GM10248 (cell line): ENCODE results near the gene AMMECR1L.
"Not testable (repeated sequence)": the region's sequence is repeated elsewhere in the genome, so short reads cannot be mapped to it uniquely, and the experiment has no call there.

ENCODE experiments used
- CTCF ChIA-PET: fragments of 300-600 bp; sonication (Branson Sonifier 250); formaldehyde crosslinking; extraction: SDS; loops from one replicate; lab custom pipeline; 2021; ENCODE audit warnings: antibody characterized with exemption; lab: Yijun Ruan, JAX
- POLR2A ChIA-PET: fragments of 350-650 bp; sonication (Branson Sonifier 250); formaldehyde crosslinking; extraction: SDS; loops from one replicate; lab custom pipeline; 2020; ENCODE audit warnings: antibody characterized with exemption; lab: Yijun Ruan, JAX
- DNase-seq: peaks from one replicate; pipeline ENCODE4 v3.0.0; 2012; ENCODE audit errors: extremely low spot score
- CTCF ChIP-seq: IDR thresholded peaks from 2 replicates; pipeline ENCODE4 v1.5.1; 2012; ENCODE audit warnings: mild to moderate bottlenecking, low read depth; ENCODE audit errors: extremely low read depth, missing control alignments, control extremely low read depth

Gene AMMECR1L

GRCh38 chr2:127901339-127902056, 15.7 kb upstream of the AMMECR1L start:
- POLR2A ChIA-PET = no interaction called here
- no peak for TF ChIP-seq CTCF
- CTCF ChIA-PET = interaction anchor here (1.3 kb wide), 1 partner anchor 11 kb away, joined by 4 read pairs; no protein-coding TSS in a partner anchor
- no peak for DNase-seq

GRCh38 chr2:127897531-127898211, 11.9 kb upstream of the AMMECR1L start:
- no peak for DNase-seq
- CTCF ChIA-PET = no interaction called here
- TF ChIP-seq CTCF = no peak
- POLR2A ChIA-PET = no interaction called here

GRCh38 chr2:127893494-127893893, 7.7 kb upstream of the AMMECR1L start:
- POLR2A ChIA-PET = interaction anchor here (0.5 to 0.7 kb wide), 2 partner anchors 84 to 477 kb away, joined by 3 to 4 read pairs; no protein-coding TSS in a partner anchor
- CTCF ChIA-PET = interaction anchor here (1.8 kb wide), 1 partner anchor 11 kb away, joined by 4 read pairs; no protein-coding TSS in a partner anchor
- no peak for DNase-seq
- no peak for TF ChIP-seq CTCF

GRCh38 chr2:127893033-127893432, 7.3 kb upstream of the AMMECR1L start:
- CTCF ChIA-PET = interaction anchor here (1.8 kb wide), 1 partner anchor 11 kb away, joined by 4 read pairs; no protein-coding TSS in a partner anchor
- POLR2A ChIA-PET = interaction anchor here (0.5 to 0.7 kb wide), 2 partner anchors 84 to 476 kb away, joined by 3 to 4 read pairs; no protein-coding TSS in a partner anchor
- DNase-seq = no peak
- TF ChIP-seq CTCF = no peak

- no peak for TF ChIP-seq CTCF
- POLR2A ChIA-PET = no interaction called here
- CTCF ChIA-PET = no interaction called here
- DNase-seq = no peak
Measured at GRCh38 chr2:127891811-127892210, 6.1 kb upstream of the AMMECR1L start.

- DNase-seq, POLR2A ChIA-PET: not testable (repeated sequence)
- CTCF ChIA-PET = interaction anchor here (1.5 to 1.8 kb wide), 2 partner anchors 10 to 16 kb away, joined by 4 read pairs; no protein-coding TSS in a partner anchor
Measured at GRCh38 chr2:127890756-127891155, 5.0 kb upstream of the AMMECR1L start.
